Activated CD8-positive, alpha-beta memory T cell treated with anti-CD3 and anti-CD28 coated beads for 36 hours (primary cell): ENCODE data around the gene MDN1. TPM values are rescaled to one million over a fixed set of nuclear protein-coding genes. Genes with fewer than 3 reads are reported as not detected.
"Not testable (repeated sequence)": the region's sequence is repeated elsewhere in the genome, so short reads cannot be mapped to it uniquely, and the experiment has no call there.

ENCODE experiments used
- CTCF ChIA-PET: fragments of 350-600 bp; sonication (Branson Sonifier 250); formaldehyde crosslinking; loops from one replicate; lab custom pipeline; 2021; ENCODE audit warnings: antibody characterized with exemption; lab: Charles Lee
- POLR2A ChIA-PET: fragments of 350-600 bp; sonication (Branson Sonifier 250); formaldehyde crosslinking; loops from one replicate; lab custom pipeline; 2021; ENCODE audit warnings: antibody characterized with exemption; lab: Charles Lee
- total RNA-seq, 2 experiments: library from RNA; stranded (reverse); gene quantifications; one replicate each; pipeline ENCODE4 v1.2.3, GENCODE V29; 2021

Gene MDN1
- total RNA-seq, 2 experiments from 2014 or later: 66.7 to 69.8 TPM

DNA sequence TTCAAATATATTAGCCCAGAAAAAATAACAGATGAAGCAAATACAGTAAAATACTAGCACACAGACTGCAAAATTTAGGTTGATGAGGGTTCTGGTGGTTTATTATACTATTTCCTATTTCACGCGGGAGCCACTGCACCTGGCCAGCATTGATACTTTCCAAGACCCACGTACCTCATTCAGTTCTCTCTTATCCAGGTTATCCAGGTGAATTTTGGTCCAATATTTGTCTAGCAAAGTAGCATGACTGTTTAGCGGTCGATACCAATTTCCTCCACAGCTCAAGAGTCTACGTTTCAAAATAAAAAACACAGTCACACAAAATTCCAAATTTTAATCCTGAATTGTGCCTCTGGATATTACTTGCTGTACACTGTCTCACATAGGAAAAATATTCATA, 34.8 kb downstream of the MDN1 start:
- POLR2A ChIA-PET: no interaction called here
- CTCF ChIA-PET: no interaction called here

DNA sequence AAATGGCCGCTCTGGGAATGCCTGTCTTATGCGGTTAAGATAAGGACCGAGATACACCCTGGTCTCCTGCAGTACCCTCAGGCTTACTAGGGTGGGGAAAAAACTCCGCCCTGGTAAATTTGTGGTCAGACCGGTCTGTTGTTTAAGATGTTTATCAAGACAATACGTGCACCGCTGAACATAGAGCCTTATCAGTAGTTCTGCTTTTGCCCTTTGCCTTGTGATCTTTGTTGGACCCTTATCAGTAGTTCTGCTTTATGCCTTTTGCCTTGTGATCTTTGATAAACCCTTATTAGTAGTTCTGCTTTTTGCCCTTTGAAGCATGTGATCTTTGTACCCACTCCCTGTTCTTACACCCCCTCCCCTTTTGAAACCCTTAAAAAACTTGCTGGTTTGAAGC, 36.3 kb downstream of the MDN1 start:
- POLR2A ChIA-PET: interaction anchor here (0.6 kb wide), 1 partner anchor 13 kb away, joined by 8 read pairs; no protein-coding TSS in a partner anchor
- CTCF ChIA-PET: not testable (repeated sequence)

DNA sequence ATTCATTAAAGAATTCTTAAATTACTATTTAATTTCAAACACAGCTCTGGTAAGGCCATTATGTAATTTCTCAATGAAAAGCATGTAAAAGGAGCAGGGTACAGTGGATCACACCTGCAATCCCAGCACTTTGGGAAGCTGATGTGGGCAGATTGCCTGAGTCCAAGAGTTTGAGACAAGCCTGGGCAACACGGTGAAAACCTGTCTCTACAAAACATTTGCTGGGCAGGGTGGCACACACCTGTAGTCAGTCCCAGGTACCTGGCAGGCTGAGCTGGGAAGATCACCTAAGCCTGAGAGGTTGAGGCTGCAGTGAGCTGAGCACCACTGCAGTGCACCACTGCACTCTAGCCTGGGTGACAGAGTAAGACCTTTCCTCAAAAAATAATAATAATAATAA, 37.4 kb downstream of the MDN1 start:
- ChIA-PET CTCF (interaction anchor here (0.7 kb wide), 1 partner anchor 14 kb away, joined by 3 read pairs; no protein-coding TSS in a partner anchor), POLR2A (no interaction called here)

- POLR2A ChIA-PET: no interaction called here
- CTCF ChIA-PET: interaction anchor here (0.7 kb wide), 1 partner anchor 617 kb away, joined by 4 read pairs; no protein-coding TSS in a partner anchor
Measured at GRCh38 chr6:89781070-89782034, 38.2 kb downstream of the MDN1 start.

DNA sequence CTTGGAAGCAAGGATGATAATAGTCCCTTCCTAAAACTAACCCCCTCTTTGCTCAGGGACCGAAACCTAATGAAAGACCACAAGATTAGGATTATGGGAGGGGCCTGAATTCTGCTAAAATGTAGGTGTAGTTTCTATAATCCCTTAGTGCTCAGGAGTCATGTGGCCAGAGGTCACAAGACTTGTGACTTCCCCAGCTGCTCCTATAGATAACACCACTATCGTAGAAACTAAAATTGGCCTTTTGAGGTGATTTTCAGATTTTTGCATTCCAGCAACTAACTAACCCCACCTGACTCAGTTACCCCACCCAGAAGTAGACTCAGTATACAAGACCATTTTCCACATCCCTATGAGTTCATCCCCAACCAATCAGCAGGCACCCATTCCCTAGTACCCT, 42.1 kb downstream of the MDN1 start:
- ChIA-PET POLR2A (no interaction called here), CTCF (no interaction called here)

DNA sequence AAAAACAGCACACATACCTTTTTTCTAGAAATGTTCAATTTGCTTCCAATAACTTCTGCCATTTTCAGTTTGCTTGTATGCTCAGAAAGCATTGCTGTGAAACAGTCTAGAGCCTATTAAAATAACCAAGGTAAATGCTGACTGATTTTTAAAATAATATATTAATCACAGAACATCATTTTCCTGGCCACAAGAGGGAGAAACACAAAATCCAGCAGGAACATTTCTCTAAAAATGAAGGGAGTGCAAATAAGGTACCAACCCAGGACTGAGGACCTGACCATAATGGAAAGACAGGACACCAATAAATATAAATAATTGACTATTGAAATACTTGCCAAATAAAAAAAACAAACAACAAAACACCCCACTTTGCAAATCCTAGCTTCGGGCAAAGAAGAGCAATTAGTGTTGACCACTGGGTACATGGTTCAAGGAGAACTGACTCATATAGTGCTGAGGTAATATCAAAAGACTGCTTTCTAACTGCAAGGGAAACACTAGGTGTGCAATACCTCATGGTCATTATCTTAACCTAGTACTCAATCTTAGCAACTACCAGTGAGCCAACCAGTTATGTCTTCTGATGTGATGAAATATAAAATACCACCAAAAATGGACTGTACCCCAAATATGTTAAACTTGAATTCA, 42.9 kb downstream of the MDN1 start:
- ChIA-PET CTCF (no interaction called here), POLR2A (no interaction called here)

- ChIA-PET POLR2A (no interaction called here), CTCF (no interaction called here)
Measured at GRCh38 chr6:89775150-89775549, 44.4 kb downstream of the MDN1 start.

DNA sequence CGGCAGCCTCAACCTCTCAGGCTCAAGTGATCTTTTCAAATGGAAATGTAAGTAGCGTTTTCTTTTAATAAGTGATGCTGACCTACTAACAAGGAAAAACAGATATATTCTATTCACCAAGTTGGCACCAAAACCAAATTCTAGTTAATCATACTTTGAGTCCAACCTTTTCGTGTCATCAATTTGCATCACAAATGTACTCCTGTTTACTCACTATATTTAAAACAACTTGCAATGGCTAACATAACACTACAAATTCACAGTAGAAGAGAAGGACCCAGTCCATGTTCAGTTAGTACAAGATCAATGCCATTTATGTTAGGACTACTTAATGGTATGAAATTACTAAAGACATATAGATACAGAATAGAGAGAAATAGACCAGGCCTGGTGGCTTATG, 50.0 kb downstream of the MDN1 start:
- CTCF ChIA-PET: no interaction called here
- POLR2A ChIA-PET: no interaction called here

- CTCF ChIA-PET: interaction anchor here (0.9 kb wide), 1 partner anchor 14 kb away, joined by 3 read pairs; no protein-coding TSS in a partner anchor
Measured at GRCh38 chr6:89768324-89768723, 51.3 kb downstream of the MDN1 start.

DNA sequence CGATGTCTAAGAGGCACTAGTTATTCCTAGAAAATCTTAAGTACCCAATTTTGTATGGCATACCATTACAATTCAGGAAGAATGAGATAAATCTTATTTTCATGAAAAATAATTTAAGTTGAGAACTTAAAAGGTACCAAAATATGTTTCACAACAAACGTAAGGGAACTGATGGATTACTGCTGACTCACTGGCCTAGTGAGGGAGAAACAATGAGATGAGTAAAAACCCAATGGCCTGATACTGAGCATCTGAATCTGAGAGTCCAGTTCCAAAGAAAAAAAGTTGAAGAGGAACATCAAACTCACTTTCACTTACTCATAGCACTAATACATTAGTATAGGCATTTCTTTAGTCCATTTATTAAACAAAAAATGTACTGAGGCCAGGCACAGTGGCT, 56.0 kb downstream of the MDN1 start:
- ChIA-PET POLR2A (no interaction called here), CTCF (interaction anchor here (0.7 to 1.0 kb wide), 2 partner anchors 8 to 41 kb away, joined by 3 read pairs; no protein-coding TSS in a partner anchor)

More at GRCh38 chr6:89768324-89768723, 51.3 kb downstream of the MDN1 start:
- POLR2A ChIA-PET: no interaction called here

DNA sequence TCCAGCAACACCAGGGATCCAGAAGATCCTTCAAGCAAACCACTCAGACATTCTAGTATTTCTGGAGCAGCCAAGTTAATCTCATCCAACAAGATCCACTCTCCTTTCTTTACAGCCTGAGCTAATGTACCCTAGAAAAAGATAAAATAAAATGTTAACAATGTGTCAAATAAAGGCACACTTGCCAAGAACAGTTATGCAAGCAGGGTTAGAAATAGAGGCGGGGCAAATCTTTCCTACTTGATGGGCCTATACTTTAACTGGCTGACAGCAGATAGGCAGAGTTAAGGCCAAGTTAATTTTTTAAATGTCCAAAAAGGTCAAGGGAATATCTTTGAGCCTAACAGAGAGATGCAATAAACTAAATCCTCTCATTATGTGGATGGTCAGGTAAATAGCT, 60.8 kb downstream of the MDN1 start:
- CTCF ChIA-PET: no interaction called here
- POLR2A ChIA-PET: no interaction called here

- ChIA-PET CTCF (no interaction called here), POLR2A (no interaction called here)
Measured at GRCh38 chr6:89750338-89750737, 69.3 kb downstream of the MDN1 start.

GRCh38 chr6:89749918-89750317, 69.7 kb downstream of the MDN1 start:
- CTCF ChIA-PET: no interaction called here
- POLR2A ChIA-PET: no interaction called here

- ChIA-PET POLR2A (no interaction called here), CTCF (no interaction called here)
Measured at GRCh38 chr6:89745716-89746115, 73.9 kb downstream of the MDN1 start.

- CTCF ChIA-PET: no interaction called here
- POLR2A ChIA-PET: no interaction called here
Measured at GRCh38 chr6:89745096-89745495, 74.5 kb downstream of the MDN1 start.

DNA sequence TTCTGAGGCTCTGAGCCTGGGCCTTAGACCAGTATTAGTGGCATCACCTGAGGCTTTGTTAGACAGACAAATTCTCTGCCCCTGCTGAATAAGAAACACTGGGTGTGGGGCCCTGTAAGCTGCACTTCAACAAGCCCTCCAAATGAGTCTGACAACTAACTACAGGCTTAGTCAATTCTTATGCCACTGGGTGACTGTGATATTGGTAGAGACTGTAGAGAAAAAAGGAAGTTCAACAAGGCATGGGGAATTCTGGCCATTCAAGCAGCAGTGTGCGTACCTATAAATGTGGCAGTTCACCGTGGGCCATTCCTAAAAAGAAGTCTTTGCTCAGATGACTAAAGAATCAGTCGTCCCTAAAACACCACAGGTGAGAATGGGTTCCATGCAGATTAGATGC, 82.7 kb downstream of the MDN1 start:
- POLR2A ChIA-PET: no interaction called here
- CTCF ChIA-PET: no interaction called here

GRCh38 chr6:89734526-89734925, 85.1 kb downstream of the MDN1 start:
- ChIA-PET POLR2A (interaction anchor here (0.8 kb wide), 1 partner anchor 97 kb away, joined by 3 read pairs; no protein-coding TSS in a partner anchor), CTCF (interaction anchor here (0.6 kb wide), 1 partner anchor 231 kb away, joined by 3 read pairs; no protein-coding TSS in a partner anchor)

DNA sequence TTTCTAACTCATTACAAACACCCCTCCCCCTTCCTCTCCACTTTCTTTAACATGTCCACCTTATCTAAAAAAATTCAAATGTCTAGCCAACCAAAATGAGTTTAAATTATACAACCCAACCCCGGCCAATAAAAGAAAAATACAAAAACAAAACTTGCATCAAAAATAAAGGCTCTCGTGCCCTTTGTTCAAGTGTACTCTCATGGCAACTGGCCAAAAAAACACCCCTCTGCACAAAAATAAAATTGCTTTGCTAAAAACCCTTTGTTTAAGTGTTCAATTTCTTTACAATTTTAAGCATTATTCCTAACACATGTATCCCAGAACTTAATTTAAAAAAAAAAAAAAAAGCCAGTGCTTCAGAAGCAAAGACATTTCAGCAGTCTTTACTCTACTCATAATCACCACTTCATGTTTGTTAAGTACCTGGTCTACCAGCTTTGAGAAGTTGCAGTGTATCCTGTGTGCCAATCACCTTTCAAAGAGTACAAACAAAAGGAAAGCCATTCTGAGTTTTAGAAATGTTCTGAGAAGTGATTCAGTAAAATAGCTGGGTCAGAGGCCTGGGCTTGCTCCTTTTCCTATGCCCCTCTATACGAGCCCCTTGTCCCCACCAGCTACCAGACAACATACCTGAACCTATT, 87.5 kb downstream of the MDN1 start:
- CTCF ChIA-PET: interaction anchor here (0.8 kb wide), 1 partner anchor 66 kb away, joined by 3 read pairs; no protein-coding TSS in a partner anchor
- POLR2A ChIA-PET: interaction anchor here (0.7 kb wide), 1 partner anchor 109 kb away, joined by 7 read pairs; no protein-coding TSS in a partner anchor

GRCh38 chr6:89731262-89731661, 88.3 kb downstream of the MDN1 start:
- POLR2A ChIA-PET: not testable (repeated sequence)

GRCh38 chr6:89729818-89730217, 89.8 kb downstream of the MDN1 start:
- CTCF ChIA-PET: no interaction called here
- POLR2A ChIA-PET: no interaction called here

More at GRCh38 chr6:89731262-89731661, 88.3 kb downstream of the MDN1 start:
- CTCF ChIA-PET: not testable (repeated sequence)
